Measurements from ENCODE around the gene RAB29. TPM values are rescaled to one million over a fixed set of nuclear protein-coding genes. Genes with fewer than 3 reads are reported as not detected.
A peak's percentile ranks its signal among the peaks of the same experiment; 100 is the strongest.

RAB29 gene
- polyA plus RNA-seq, 1 donor = 121 TPM

DNA sequence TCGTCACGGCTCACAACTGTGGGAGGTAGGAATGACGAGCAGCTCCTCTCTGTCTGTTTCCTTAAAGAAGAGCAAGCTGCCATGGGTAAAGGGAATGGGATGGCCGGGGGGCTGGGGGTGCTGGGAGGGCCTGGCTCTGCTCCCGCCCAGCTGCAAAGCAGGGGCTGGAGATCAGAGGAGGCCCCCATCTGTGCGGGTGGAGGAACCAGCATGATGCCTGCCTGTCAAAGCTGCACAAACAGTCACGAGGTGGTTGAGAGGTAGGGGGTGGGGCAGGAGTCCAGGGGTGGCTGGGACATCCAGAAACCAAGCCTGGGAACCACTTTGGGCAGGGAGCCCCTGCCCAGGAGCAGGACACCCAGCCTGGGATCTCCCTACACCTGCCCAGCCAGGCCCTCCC, 25.1 kb upstream of the RAB29 start:
- DNase-seq = no peak
- no peaks in the 10 kb centered on the region for H3K27me3 ChIP-seq (ENCODE audit: control insufficient read depth, insufficient read depth, low read length)
- WGBS (ENCODE audit: insufficient coverage, low lambda C conversion rate) = no CpG with 5 or more reads among the region's 7 CpGs
- no peaks in the 10 kb centered on the region for H3K4me1 ChIP-seq (ENCODE audit: control insufficient read depth, insufficient read depth, low read length)
- peaks cover 15% of the 10 kb centered on the region for H3K36me3 ChIP-seq (ENCODE audit: control insufficient read depth, insufficient read depth, low read length)
- H3K9me3 ChIP-seq (ENCODE audit: control insufficient read depth, low read depth, low read length) = no peaks in the 10 kb centered on the region
- H3K27ac ChIP-seq (ENCODE audit: low read length) = no peak overlapping the region
- H3K4me3 ChIP-seq (ENCODE audit: low read length) = no peak overlapping the region

DNA sequence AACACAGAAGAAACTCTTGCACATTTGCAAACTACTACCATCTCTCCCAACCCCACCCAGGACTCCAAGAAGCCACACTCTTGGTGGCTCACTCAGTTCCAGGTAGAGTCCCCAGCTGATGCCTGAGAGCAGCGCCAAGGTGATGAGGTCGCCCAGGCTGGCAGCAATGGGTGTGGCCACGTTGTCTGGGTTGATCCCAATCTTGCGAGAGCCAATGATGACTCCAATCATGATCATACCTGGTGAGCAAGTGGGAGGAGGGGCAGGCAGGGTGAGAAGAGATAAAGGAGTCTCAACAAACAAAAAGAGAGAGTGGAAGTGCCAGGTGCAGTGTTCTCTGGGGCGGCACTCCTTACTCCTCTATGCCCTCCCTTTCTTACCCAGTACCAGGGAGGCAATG, 23.3 kb upstream of the RAB29 start:
- 83% methylated on average over 1 of the region's 5 CpGs for WGBS (ENCODE audit: insufficient coverage, low lambda C conversion rate)
- Histone ChIP-seq H3K27me3 (ENCODE audit: control insufficient read depth, insufficient read depth, low read length) (no peaks in the 10 kb centered on the region), H3K4me1 (ENCODE audit: control insufficient read depth, insufficient read depth, low read length) (no peaks in the 10 kb centered on the region), H3K27ac (ENCODE audit: low read length) (no peak overlapping the region), H3K36me3 (ENCODE audit: control insufficient read depth, insufficient read depth, low read length) (peaks cover 19% of the 10 kb centered on the region), H3K4me3 (ENCODE audit: low read length) (no peak overlapping the region), H3K9me3 (ENCODE audit: control insufficient read depth, low read depth, low read length) (no peaks in the 10 kb centered on the region)
- no peak for DNase-seq

DNA sequence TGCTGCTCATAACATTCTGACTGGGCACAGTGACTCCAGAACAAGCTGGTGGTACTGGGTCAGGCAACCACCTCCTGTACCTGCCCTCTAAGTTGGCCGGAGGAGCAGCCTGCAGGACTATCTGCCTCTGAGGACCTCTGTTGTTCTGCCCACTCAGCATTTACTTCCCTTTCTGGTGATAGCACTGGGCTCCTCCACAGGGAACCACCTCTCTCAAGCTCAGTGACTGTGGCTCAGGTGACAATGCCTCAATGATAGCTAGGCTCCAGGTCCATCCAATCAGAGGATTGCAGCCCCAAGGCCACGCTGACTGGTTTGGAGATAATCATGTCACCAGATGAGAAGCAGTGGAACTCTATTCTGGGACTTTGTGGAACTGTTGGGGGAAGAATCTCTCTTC, 21.9 kb upstream of the RAB29 start:
- DNase-seq = peak in 1 of 2 donors; percentile 45
- no peak overlapping the region for H3K4me3 ChIP-seq (ENCODE audit: low read length)
- no CpG with 5 or more reads among the region's 2 CpGs for WGBS (ENCODE audit: insufficient coverage, low lambda C conversion rate)
- no peaks in the 10 kb centered on the region for H3K4me1 ChIP-seq (ENCODE audit: control insufficient read depth, insufficient read depth, low read length)
- no peak overlapping the region for H3K27ac ChIP-seq (ENCODE audit: low read length)
- H3K9me3 ChIP-seq (ENCODE audit: control insufficient read depth, low read depth, low read length) = no peaks in the 10 kb centered on the region
- H3K36me3 ChIP-seq (ENCODE audit: control insufficient read depth, insufficient read depth, low read length) = peaks cover 19% of the 10 kb centered on the region
- no peaks in the 10 kb centered on the region for H3K27me3 ChIP-seq (ENCODE audit: control insufficient read depth, insufficient read depth, low read length)

- Histone ChIP-seq H3K36me3 (ENCODE audit: control insufficient read depth, insufficient read depth, low read length) (peaks cover 12% of the 10 kb centered on the region), H3K4me1 (ENCODE audit: control insufficient read depth, insufficient read depth, low read length) (no peaks in the 10 kb centered on the region), H3K27me3 (ENCODE audit: control insufficient read depth, insufficient read depth, low read length) (no peaks in the 10 kb centered on the region), H3K4me3 (ENCODE audit: low read length) (no peak overlapping the region), H3K27ac (ENCODE audit: low read length) (no peak overlapping the region), H3K9me3 (ENCODE audit: control insufficient read depth, low read depth, low read length) (no peaks in the 10 kb centered on the region)
- 80% methylated on average over 1 of the region's 5 CpGs for WGBS (ENCODE audit: insufficient coverage, low lambda C conversion rate)
- DNase-seq = no peak
Measured at GRCh38 chr1:205794011-205794730, 18.9 kb upstream of the RAB29 start.

- Histone ChIP-seq H3K27ac (ENCODE audit: low read length) (no peak overlapping the region), H3K36me3 (ENCODE audit: control insufficient read depth, insufficient read depth, low read length) (peaks cover 8% of the 10 kb centered on the region), H3K4me1 (ENCODE audit: control insufficient read depth, insufficient read depth, low read length) (no peaks in the 10 kb centered on the region), H3K9me3 (ENCODE audit: control insufficient read depth, low read depth, low read length) (no peaks in the 10 kb centered on the region), H3K4me3 (ENCODE audit: low read length) (no peak overlapping the region), H3K27me3 (ENCODE audit: control insufficient read depth, insufficient read depth, low read length) (no peaks in the 10 kb centered on the region)
- 68% methylated on average over 3 of the region's 6 CpGs for WGBS (ENCODE audit: insufficient coverage, low lambda C conversion rate)
- DNase-seq = no peak
Measured at GRCh38 chr1:205792961-205793673, 17.8 kb upstream of the RAB29 start.

GRCh38 chr1:205792481-205792881, 17.2 kb upstream of the RAB29 start:
- no peak for DNase-seq
- Histone ChIP-seq H3K36me3 (ENCODE audit: control insufficient read depth, insufficient read depth, low read length) (peaks cover 8% of the 10 kb centered on the region), H3K27ac (ENCODE audit: low read length) (no peak overlapping the region), H3K27me3 (ENCODE audit: control insufficient read depth, insufficient read depth, low read length) (no peaks in the 10 kb centered on the region), H3K9me3 (ENCODE audit: control insufficient read depth, low read depth, low read length) (no peaks in the 10 kb centered on the region), H3K4me3 (ENCODE audit: low read length) (no peak overlapping the region), H3K4me1 (ENCODE audit: control insufficient read depth, insufficient read depth, low read length) (peaks cover 3% of the 10 kb centered on the region)
- no CpG with 5 or more reads among the region's 8 CpGs for WGBS (ENCODE audit: insufficient coverage, low lambda C conversion rate)

DNA sequence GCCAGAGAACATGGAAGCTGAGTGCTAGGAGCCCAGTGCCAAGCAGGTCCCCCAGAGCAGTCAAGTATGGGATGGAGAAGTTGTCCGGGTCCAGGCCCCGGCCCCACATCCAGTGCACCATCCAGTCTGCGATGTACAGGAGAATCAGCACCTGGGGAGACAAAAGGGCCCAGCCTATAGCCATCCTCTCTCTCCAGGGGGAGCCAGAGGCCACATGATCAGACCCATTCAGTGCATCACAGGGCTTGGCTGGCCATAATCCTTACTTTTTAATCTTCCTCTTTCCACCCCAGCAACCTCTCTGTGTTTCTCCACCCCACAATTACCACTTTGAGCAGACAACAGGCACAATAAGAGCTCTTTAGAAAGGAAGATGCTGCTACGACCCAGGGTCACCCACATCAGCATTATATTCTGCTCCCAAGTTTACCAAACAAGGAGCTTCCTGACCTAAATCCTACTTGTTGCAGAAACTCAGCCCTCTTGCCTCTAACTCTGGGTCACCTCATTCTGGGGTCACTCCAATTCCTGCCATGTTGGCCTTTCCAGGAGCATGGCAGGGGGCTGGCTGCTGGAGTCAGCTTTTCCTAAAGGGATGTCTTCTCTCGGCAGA, 16.4 kb upstream of the RAB29 start:
- Histone ChIP-seq H3K9me3 (ENCODE audit: control insufficient read depth, low read depth, low read length) (no peaks in the 10 kb centered on the region), H3K36me3 (ENCODE audit: control insufficient read depth, insufficient read depth, low read length) (peaks cover 8% of the 10 kb centered on the region), H3K4me3 (ENCODE audit: low read length) (no peak overlapping the region), H3K4me1 (ENCODE audit: control insufficient read depth, insufficient read depth, low read length) (peaks cover 7% of the 10 kb centered on the region), H3K27ac (ENCODE audit: low read length) (no peak overlapping the region), H3K27me3 (ENCODE audit: control insufficient read depth, insufficient read depth, low read length) (no peaks in the 10 kb centered on the region)
- peak in 1 of 2 donors; percentile 35 for DNase-seq
- 86% methylated on average over 1 of the region's 5 CpGs for WGBS (ENCODE audit: insufficient coverage, low lambda C conversion rate)

- Histone ChIP-seq H3K27me3 (ENCODE audit: control insufficient read depth, insufficient read depth, low read length) (no peaks in the 10 kb centered on the region), H3K27ac (ENCODE audit: low read length) (peak overlapping the region; percentile 55), H3K36me3 (ENCODE audit: control insufficient read depth, insufficient read depth, low read length) (no peaks in the 10 kb centered on the region), H3K9me3 (ENCODE audit: control insufficient read depth, low read depth, low read length) (no peaks in the 10 kb centered on the region), H3K4me1 (ENCODE audit: control insufficient read depth, insufficient read depth, low read length) (peaks cover 21% of the 10 kb centered on the region), H3K4me3 (ENCODE audit: low read length) (no peak overlapping the region)
- DNase-seq = no peak
- WGBS (ENCODE audit: insufficient coverage, low lambda C conversion rate) = no CpG with 5 or more reads among the region's 10 CpGs
Measured at GRCh38 chr1:205787287-205787916, 12.1 kb upstream of the RAB29 start.

- Histone ChIP-seq H3K4me3 (ENCODE audit: low read length) (no peak overlapping the region), H3K36me3 (ENCODE audit: control insufficient read depth, insufficient read depth, low read length) (no peaks in the 10 kb centered on the region), H3K4me1 (ENCODE audit: control insufficient read depth, insufficient read depth, low read length) (peaks cover 22% of the 10 kb centered on the region), H3K9me3 (ENCODE audit: control insufficient read depth, low read depth, low read length) (no peaks in the 10 kb centered on the region), H3K27ac (ENCODE audit: low read length) (peak overlapping the region; percentile 68), H3K27me3 (ENCODE audit: control insufficient read depth, insufficient read depth, low read length) (no peaks in the 10 kb centered on the region)
- no CpG with 5 or more reads among the region's 4 CpGs for WGBS (ENCODE audit: insufficient coverage, low lambda C conversion rate)
- DNase-seq = peak; percentile 55 to 80
Measured at GRCh38 chr1:205786601-205787000, 11.3 kb upstream of the RAB29 start.

DNA sequence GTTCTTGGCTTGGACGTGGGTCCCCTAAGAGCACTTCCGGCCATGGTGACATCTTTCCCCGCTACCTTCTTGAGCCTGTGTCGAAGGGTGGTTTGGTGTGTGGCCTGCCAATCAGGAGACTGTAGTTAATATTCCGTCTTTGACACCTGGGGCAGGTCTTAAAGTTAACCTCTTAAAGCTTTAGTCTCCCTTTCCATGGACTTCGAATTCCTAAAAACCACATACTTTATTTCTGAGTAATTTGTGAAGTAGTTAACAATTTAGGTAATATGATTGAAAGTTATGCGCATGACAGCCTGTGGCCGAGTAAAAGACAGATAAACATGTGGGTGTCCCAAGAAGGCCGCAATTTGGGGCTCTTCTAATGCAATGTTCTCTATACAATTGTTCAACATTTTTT, 10.2 kb upstream of the RAB29 start:
- Histone ChIP-seq H3K9me3 (ENCODE audit: control insufficient read depth, low read depth, low read length) (no peaks in the 10 kb centered on the region), H3K4me3 (ENCODE audit: low read length) (no peak overlapping the region), H3K27ac (ENCODE audit: low read length) (no peak overlapping the region), H3K4me1 (ENCODE audit: control insufficient read depth, insufficient read depth, low read length) (peaks cover 22% of the 10 kb centered on the region), H3K36me3 (ENCODE audit: control insufficient read depth, insufficient read depth, low read length) (no peaks in the 10 kb centered on the region), H3K27me3 (ENCODE audit: control insufficient read depth, insufficient read depth, low read length) (no peaks in the 10 kb centered on the region)
- WGBS (ENCODE audit: insufficient coverage, low lambda C conversion rate) = no CpG with 5 or more reads among the region's 9 CpGs
- DNase-seq = no peak

Data from large intestine (tissue), 3 donors.